Activated CD8-positive, alpha-beta T cell treated with anti-CD3 and anti-CD28 coated beads for 36 hours (primary cell): ENCODE results near the gene MRPS27. TPM values are rescaled to one million over a fixed set of nuclear protein-coding genes. Genes with fewer than 3 reads are reported as not detected.
A peak's percentile ranks its signal among the peaks of the same experiment; 100 is the strongest.

Experiments
- ATAC-seq: fragments of 200-7000 bp; cut with Tn5 transposase; one replicate; pipeline ENCODE4 v1.10.0; 2021; ENCODE audit warnings: mild to moderate bottlenecking, moderate library complexity
- CTCF ChIA-PET: fragments of 350-600 bp; sonication (Branson Sonifier 250); formaldehyde crosslinking; loops from one replicate; lab custom pipeline; 2021; ENCODE audit warnings: antibody characterized with exemption; lab: Charles Lee
- POLR2A ChIA-PET: fragments of 350-600 bp; sonication (Branson Sonifier 250); formaldehyde crosslinking; loops from one replicate; lab custom pipeline; 2021; ENCODE audit warnings: antibody characterized with exemption; lab: Charles Lee
- DNase-seq: peaks from one replicate; pipeline ENCODE4 v3.0.0-alpha.2; 2020
- H3K27ac Mint-ChIP-seq: one replicate; pipeline ENCODE4 v1.8.0; 2021; ENCODE audit warnings: mild to moderate bottlenecking, mixed read lengths
- H3K27me3 Mint-ChIP-seq: one replicate; pipeline ENCODE4 v1.8.0; 2021; ENCODE audit warnings: mixed read lengths
- H3K36me3 Mint-ChIP-seq: one replicate; pipeline ENCODE4 v1.8.0; 2021; ENCODE audit warnings: low read depth, mixed read lengths
- H3K4me1 Mint-ChIP-seq: one replicate; pipeline ENCODE4 v1.8.0; 2021; ENCODE audit warnings: low read depth, mixed read lengths
- H3K4me3 Mint-ChIP-seq: one replicate; pipeline ENCODE4 v1.8.0; 2021; ENCODE audit warnings: mild to moderate bottlenecking, moderate library complexity, mixed read lengths
- H3K9me3 Mint-ChIP-seq: one replicate; pipeline ENCODE4 v1.8.0; 2021; ENCODE audit warnings: mixed read lengths
- CTCF ChIP-seq: fragments of 200-600 bp; IDR thresholded peaks from one replicate; pipeline ENCODE4 v1.8.0; 2022; ENCODE audit warnings: antibody characterized with exemption, mild to moderate bottlenecking
- intact Hi-C: fragments of 100-400 bp; cut with micrococcal nuclease; formaldehyde crosslinking; loops from one replicate; pipeline ENCODE4 v1.10.0; 2022
- total RNA-seq, 2 experiments: library from RNA; stranded (reverse); gene quantifications; one replicate each; pipeline ENCODE4 v1.2.3, GENCODE V29; 2021

The MRPS27 gene
- 10 to 100 TPM; 91.5 to 99.1 TPM for total RNA-seq

DNA sequence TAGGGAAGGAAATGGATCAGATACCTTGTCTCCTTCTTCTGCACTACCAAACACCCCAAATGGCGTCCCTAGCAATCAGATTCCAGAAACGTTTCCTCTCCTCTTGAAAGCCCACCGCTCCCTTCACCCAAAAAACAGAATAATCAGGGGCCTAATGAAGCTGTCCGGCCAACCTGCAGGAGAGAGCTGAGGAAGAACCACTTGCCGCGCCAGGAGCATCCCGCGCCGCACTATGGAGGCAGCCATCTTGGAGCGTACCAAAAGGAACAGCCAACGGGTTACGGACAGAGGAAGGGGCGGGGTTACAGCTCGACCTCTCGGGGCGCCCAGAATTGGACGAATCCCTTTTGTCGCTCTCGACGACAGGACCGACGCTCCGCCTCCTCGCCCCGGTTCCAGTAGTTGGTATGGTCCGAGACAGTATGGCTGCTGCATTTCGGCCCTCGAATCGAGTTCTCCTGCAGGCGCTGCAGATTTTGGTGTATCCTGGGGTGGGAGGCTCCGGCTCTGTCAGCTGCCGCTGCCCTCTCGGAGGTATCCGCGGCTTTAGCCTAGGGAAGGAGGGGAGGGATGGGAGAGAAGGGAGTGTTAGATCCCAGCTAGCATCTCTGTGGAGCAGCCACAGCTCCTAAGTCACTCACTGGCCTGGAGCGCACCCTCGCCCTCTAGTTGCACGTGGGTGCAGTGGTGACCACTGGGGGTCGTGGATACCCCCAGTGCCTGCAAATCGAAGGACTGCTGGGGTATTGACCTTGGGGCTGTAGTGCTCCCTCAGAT is at the start of gene MRPS27, which contains the start of gene PTCD2:
Gene MRPS27, minus strand, starts transcription at position 265 of the 777 bp plus-strand sequence. Its CDS starts 19 bp downstream, at position 246.
Gene PTCD2, plus strand, starts transcription at position 398 of the 777 bp plus-strand sequence. Its CDS starts 10 bp downstream, at position 408.
- intact Hi-C loops = no loop called here
- ChIA-PET CTCF (interaction anchor here (0.8 to 6.4 kb wide), 2 partner anchors 12 to 497 kb away, joined by 3 to 48 read pairs; no protein-coding TSS in a partner anchor), POLR2A (interaction anchor here (0.6 to 5.0 kb wide), 8 partner anchors 11 to 636 kb away, joined by 3 to 68 read pairs (median 3); partner anchors contain the start of gene FCHO2)
- no peaks in the 10 kb centered on the region for H3K9me3 Mint-ChIP-seq
- no peaks in the 10 kb centered on the region for H3K27me3 Mint-ChIP-seq
- H3K4me3 Mint-ChIP-seq = peak within 1 kb of the TSS; percentile 91
- ATAC-seq = peak; percentile 99
- H3K27ac Mint-ChIP-seq = peak within 1 kb of the TSS; percentile 90
- TF ChIP-seq CTCF = no peak
- DNase-seq = peak; percentile 97
- H3K4me1 Mint-ChIP-seq = peaks cover 49% of the 10 kb centered on the region
- H3K36me3 Mint-ChIP-seq = peaks cover 38% of the 10 kb centered on the region

DNA sequence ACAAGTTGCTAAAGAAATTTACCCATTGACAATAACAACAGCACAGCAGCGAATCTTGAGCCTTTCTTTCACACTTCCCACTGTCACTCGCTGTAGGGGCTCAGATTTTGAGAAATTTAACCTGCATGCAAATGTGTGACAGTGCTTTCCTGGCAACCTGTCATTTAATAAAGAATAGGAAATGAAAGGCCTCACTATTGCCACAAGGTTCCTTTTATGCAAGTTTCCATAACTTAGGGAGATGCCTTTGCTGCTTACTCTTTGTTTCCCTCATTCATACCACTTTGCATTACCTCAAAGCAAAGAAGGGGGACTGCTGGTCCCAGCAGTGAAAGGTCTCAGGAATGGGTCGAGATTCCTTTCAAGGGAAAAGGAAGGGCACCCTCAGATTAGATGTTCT is 49.7 kb upstream of the MRPS27 start:
- CTCF ChIA-PET = interaction anchor here (1.1 kb wide), 2 partner anchors 43 to 241 kb away, joined by 3 read pairs; no protein-coding TSS in a partner anchor
- POLR2A ChIA-PET = no interaction called here
- H3K36me3 Mint-ChIP-seq = peaks cover 12% of the 10 kb centered on the region
- DNase-seq = no peak
- intact Hi-C loops = no loop called here
- no peak overlapping the region for H3K27ac Mint-ChIP-seq
- no peaks in the 10 kb centered on the region for H3K4me1 Mint-ChIP-seq
- H3K27me3 Mint-ChIP-seq = no peaks in the 10 kb centered on the region
- no peak for TF ChIP-seq CTCF
- H3K9me3 Mint-ChIP-seq = no peaks in the 10 kb centered on the region
- H3K4me3 Mint-ChIP-seq = no peak overlapping the region
- ATAC-seq = no peak

DNA sequence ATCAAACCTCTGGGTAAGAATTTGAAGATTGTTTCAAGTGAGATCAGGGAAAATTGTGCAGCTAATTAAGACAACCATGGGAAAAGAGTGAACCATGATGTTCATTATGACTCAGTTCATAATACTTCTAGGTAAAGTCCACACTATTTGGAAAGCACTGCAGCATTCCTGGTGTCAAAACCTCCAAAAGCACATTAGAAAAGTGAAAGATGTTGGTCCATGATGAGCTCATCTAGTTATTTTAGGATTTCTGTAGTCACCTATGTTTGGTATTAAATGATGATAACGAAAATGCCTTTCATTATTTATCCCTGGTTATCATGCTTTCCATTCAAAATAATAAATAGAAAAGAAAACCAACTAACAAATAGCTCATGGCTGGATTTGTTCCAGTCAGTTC is 49.3 kb upstream of the MRPS27 start:
- Mint-ChIP-seq H3K36me3 (peaks cover 12% of the 10 kb centered on the region), H3K4me3 (no peak overlapping the region), H3K27me3 (no peaks in the 10 kb centered on the region), H3K9me3 (no peaks in the 10 kb centered on the region), H3K27ac (no peak overlapping the region), H3K4me1 (no peaks in the 10 kb centered on the region)
- no peak for TF ChIP-seq CTCF
- intact Hi-C loops = no loop called here
- CTCF ChIA-PET = interaction anchor here (1.1 kb wide), 2 partner anchors 43 to 242 kb away, joined by 3 read pairs; no protein-coding TSS in a partner anchor
- POLR2A ChIA-PET = no interaction called here
- no peak for DNase-seq
- ATAC-seq = no peak

DNA sequence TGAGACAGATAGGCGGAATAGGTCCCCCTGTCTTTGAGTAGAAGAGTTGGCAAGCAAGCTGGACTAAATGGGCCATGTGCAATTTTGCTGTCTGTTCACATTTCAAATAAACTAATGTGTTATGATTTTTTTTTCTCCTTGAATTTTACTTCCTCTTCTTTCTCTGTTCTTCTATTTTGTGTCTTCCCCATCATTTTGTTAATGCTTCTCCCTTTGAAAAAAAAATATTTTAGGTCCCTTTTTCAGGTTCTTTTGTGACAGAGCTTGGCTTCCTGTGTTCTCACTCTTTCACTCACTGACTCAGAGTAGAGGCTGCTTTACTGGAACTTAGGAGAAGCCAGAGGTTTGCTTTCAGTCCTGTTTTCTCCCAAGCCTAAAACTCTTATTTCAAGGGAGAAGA is 48.2 kb upstream of the MRPS27 start:
- Mint-ChIP-seq H3K4me3 (no peak overlapping the region), H3K9me3 (no peaks in the 10 kb centered on the region), H3K36me3 (peaks cover 12% of the 10 kb centered on the region), H3K4me1 (no peaks in the 10 kb centered on the region), H3K27me3 (no peaks in the 10 kb centered on the region), H3K27ac (no peak overlapping the region)
- no peak for DNase-seq
- intact Hi-C loops = no loop called here
- ATAC-seq = no peak
- ChIA-PET CTCF (interaction anchor here (2.0 kb wide), 1 partner anchor 156 kb away, joined by 8 read pairs; no protein-coding TSS in a partner anchor), POLR2A (no interaction called here)
- no peak for TF ChIP-seq CTCF
